Heart left ventricle (tissue), 13 donors: ENCODE data around the gene EXOC7.

Experiments
- POLR2A ChIP-seq, 2 donors: fragments of 450-650 bp; IDR thresholded peaks; one replicate each; pipeline ENCODE4 v1.6.1; 2017; ENCODE audit warnings: antibody characterized with exemption in 2 of 2, mild to moderate bottlenecking in 2 of 2, moderate library complexity in 2 of 2
- TF ChIP-seq, protein P1 (sequence below), 12 donors: fragments of 200-600 bp; sonication (generic) in 4 of 12; IDR thresholded peaks; one replicate each; pipeline versions ENCODE4 v1.5.0 to v1.8.0; 2018 to 2022; ENCODE audit warnings: antibody characterized with exemption in 12 of 12, mild to moderate bottlenecking in 5 of 12
- donor health status: ischemic (EF 13 %, LVEDD 7.1; RV severe dilation, severe dysfunction).
- donor health status: DM: no; HTN: yes; CAD: no.
- donor health status: DM: no; HTN: no; CAD: no.
- donor health status: ischemic (EF 25% LVEDD 6.9; RV normal size, moderate dysfunction).
- donor health status: ischemic (EF 25% LVEDD 5.7; RV mildly dilated, moderate dysfunction).
- donor health status: ischemic (EF 35%, LVEDD 5.7; RV mildly dilated, moderate dysfunction).
- donor health status: nonischemic (EF 11% LVEDD 7.7; RV severe dilation, severe dysfunction).
- donor health status: DM: yes; HTN: yes; CAD: no.
- donor health status: PGD.
- donor health status: ischemic (EF 29% LVEDD 5.4; RV normal size, mild dysfunction).
- donor health status: nonischemic (EF 23%, LVEDD 6.1; RV moderate dilation, normal function).

GRCh38 chr17:76124582-76125390, 21.2 kb upstream of the EXOC7 start:
- TF ChIP-seq, protein P1, sequence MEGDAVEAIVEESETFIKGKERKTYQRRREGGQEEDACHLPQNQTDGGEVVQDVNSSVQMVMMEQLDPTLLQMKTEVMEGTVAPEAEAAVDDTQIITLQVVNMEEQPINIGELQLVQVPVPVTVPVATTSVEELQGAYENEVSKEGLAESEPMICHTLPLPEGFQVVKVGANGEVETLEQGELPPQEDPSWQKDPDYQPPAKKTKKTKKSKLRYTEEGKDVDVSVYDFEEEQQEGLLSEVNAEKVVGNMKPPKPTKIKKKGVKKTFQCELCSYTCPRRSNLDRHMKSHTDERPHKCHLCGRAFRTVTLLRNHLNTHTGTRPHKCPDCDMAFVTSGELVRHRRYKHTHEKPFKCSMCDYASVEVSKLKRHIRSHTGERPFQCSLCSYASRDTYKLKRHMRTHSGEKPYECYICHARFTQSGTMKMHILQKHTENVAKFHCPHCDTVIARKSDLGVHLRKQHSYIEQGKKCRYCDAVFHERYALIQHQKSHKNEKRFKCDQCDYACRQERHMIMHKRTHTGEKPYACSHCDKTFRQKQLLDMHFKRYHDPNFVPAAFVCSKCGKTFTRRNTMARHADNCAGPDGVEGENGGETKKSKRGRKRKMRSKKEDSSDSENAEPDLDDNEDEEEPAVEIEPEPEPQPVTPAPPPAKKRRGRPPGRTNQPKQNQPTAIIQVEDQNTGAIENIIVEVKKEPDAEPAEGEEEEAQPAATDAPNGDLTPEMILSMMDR (IDR thresholded peaks at IDR 0.05), result no peak
- no peak for TF ChIP-seq POLR2A (IDR thresholded peaks at IDR 0.05)
